ENCODE data around the gene TECTA.

The TECTA gene

GRCh38 chr11:121086866-121087265 is 14.2 kb upstream of the TECTA start:
- H3K4me1 ChIP-seq (ENCODE audit: control insufficient read depth in 5 of 5, insufficient read depth in 5 of 5, low read length in 5 of 5) = peaks cover 0 to 7% (median 3%) of the 10 kb centered on the region in 5 donors
- no peak overlapping the region for H3K4me3 ChIP-seq (ENCODE audit: low read depth in 1 of 5, low read length in 5 of 5)
- H3K36me3 ChIP-seq (ENCODE audit: control insufficient read depth in 5 of 5, insufficient read depth in 5 of 5, low read length in 5 of 5) = peaks cover 5 to 24% (median 23%) of the 10 kb centered on the region in 5 donors
- no peak overlapping the region for H3K27ac ChIP-seq (ENCODE audit: low read depth, low read length)
- no peaks in the 10 kb centered on the region for H3K9me3 ChIP-seq (ENCODE audit: control insufficient read depth in 5 of 5, low read length in 5 of 5)
- no peaks in the 10 kb centered on the region for H3K27me3 ChIP-seq (ENCODE audit: control insufficient read depth in 5 of 5, insufficient read depth in 4 of 5, low read length in 5 of 5)
- no peak overlapping the region for H3K9ac ChIP-seq (ENCODE audit: low read length in 5 of 5)

GRCh38 chr11:121089566-121089965 is 11.5 kb upstream of the TECTA start:
- no peaks in the 10 kb centered on the region for H3K9me3 ChIP-seq (ENCODE audit: control insufficient read depth in 5 of 5, low read length in 5 of 5)
- H3K9ac ChIP-seq (ENCODE audit: low read length in 5 of 5) = no peak overlapping the region
- no peak overlapping the region for H3K27ac ChIP-seq (ENCODE audit: low read depth, low read length)
- H3K36me3 ChIP-seq (ENCODE audit: control insufficient read depth in 5 of 5, insufficient read depth in 5 of 5, low read length in 5 of 5) = peaks cover 5 to 23% (median 19%) of the 10 kb centered on the region in 5 donors
- H3K4me3 ChIP-seq (ENCODE audit: low read depth in 1 of 5, low read length in 5 of 5) = no peak overlapping the region
- no peaks in the 10 kb centered on the region for H3K27me3 ChIP-seq (ENCODE audit: control insufficient read depth in 5 of 5, insufficient read depth in 4 of 5, low read length in 5 of 5)
- peaks cover 0 to 7% (median 3%) of the 10 kb centered on the region in 5 donors for H3K4me1 ChIP-seq (ENCODE audit: control insufficient read depth in 5 of 5, insufficient read depth in 5 of 5, low read length in 5 of 5)

- Histone ChIP-seq H3K4me1 (ENCODE audit: control insufficient read depth in 5 of 5, insufficient read depth in 5 of 5, low read length in 5 of 5) (peaks cover 0 to 7% (median 3%) of the 10 kb centered on the region in 5 donors), H3K27me3 (ENCODE audit: control insufficient read depth in 5 of 5, insufficient read depth in 4 of 5, low read length in 5 of 5) (no peaks in the 10 kb centered on the region), H3K9ac (ENCODE audit: low read length in 5 of 5) (no peak overlapping the region), H3K36me3 (ENCODE audit: control insufficient read depth in 5 of 5, insufficient read depth in 5 of 5, low read length in 5 of 5) (peaks cover 5 to 23% (median 18%) of the 10 kb centered on the region in 5 donors), H3K9me3 (ENCODE audit: control insufficient read depth in 5 of 5, low read length in 5 of 5) (no peaks in the 10 kb centered on the region), H3K4me3 (ENCODE audit: low read depth in 1 of 5, low read length in 5 of 5) (no peak overlapping the region), H3K27ac (ENCODE audit: low read depth, low read length) (no peak overlapping the region)
These were observed 10.8 kb upstream of the TECTA start for GRCh38 chr11:121090145-121090721.

- Histone ChIP-seq H3K27ac (ENCODE audit: low read depth, low read length) (no peak overlapping the region), H3K4me1 (ENCODE audit: control insufficient read depth in 5 of 5, insufficient read depth in 5 of 5, low read length in 5 of 5) (peaks cover 0 to 6% (median 3%) of the 10 kb centered on the region in 5 donors), H3K9me3 (ENCODE audit: control insufficient read depth in 5 of 5, low read length in 5 of 5) (no peaks in the 10 kb centered on the region), H3K36me3 (ENCODE audit: control insufficient read depth in 5 of 5, insufficient read depth in 5 of 5, low read length in 5 of 5) (peaks cover 5 to 13% (median 12%) of the 10 kb centered on the region in 5 donors), H3K9ac (ENCODE audit: low read length in 5 of 5) (no peak overlapping the region), H3K27me3 (ENCODE audit: control insufficient read depth in 5 of 5, insufficient read depth in 4 of 5, low read length in 5 of 5) (no peaks in the 10 kb centered on the region), H3K4me3 (ENCODE audit: low read depth in 1 of 5, low read length in 5 of 5) (no peak overlapping the region)
These were observed 9.4 kb upstream of the TECTA start for GRCh38 chr11:121091492-121092152.

- Histone ChIP-seq H3K9ac (ENCODE audit: low read length in 5 of 5) (no peak overlapping the region), H3K27ac (ENCODE audit: low read depth, low read length) (no peak overlapping the region), H3K36me3 (ENCODE audit: control insufficient read depth in 5 of 5, insufficient read depth in 5 of 5, low read length in 5 of 5) (no peaks in the 10 kb centered on the region), H3K27me3 (ENCODE audit: control insufficient read depth in 5 of 5, insufficient read depth in 4 of 5, low read length in 5 of 5) (no peaks in the 10 kb centered on the region), H3K9me3 (ENCODE audit: control insufficient read depth in 5 of 5, low read length in 5 of 5) (no peaks in the 10 kb centered on the region), H3K4me1 (ENCODE audit: control insufficient read depth in 5 of 5, insufficient read depth in 5 of 5, low read length in 5 of 5) (no peaks in the 10 kb centered on the region), H3K4me3 (ENCODE audit: low read depth in 1 of 5, low read length in 5 of 5) (no peak overlapping the region)
These were observed 5.5 kb upstream of the TECTA start for GRCh38 chr11:121095561-121095960.

GRCh38 chr11:121099364-121099763 is 1.7 kb upstream of the TECTA start:
- H3K4me3 ChIP-seq (ENCODE audit: low read depth in 1 of 5, low read length in 5 of 5) = no peak overlapping the region
- H3K27ac ChIP-seq (ENCODE audit: low read depth, low read length) = no peak overlapping the region
- H3K36me3 ChIP-seq (ENCODE audit: control insufficient read depth in 5 of 5, insufficient read depth in 5 of 5, low read length in 5 of 5) = no peaks in the 10 kb centered on the region

GRCh38 chr11:121099885-121100284 is 1.2 kb upstream of the TECTA start:
- Histone ChIP-seq H3K4me1 (ENCODE audit: control insufficient read depth in 5 of 5, insufficient read depth in 5 of 5, low read length in 5 of 5) (peaks cover 4 to 7% (median 6%) of the 10 kb centered on the region in 5 donors), H3K9ac (ENCODE audit: low read length in 5 of 5) (no peak overlapping the region), H3K9me3 (ENCODE audit: control insufficient read depth in 5 of 5, low read length in 5 of 5) (no peaks in the 10 kb centered on the region), H3K36me3 (ENCODE audit: control insufficient read depth in 5 of 5, insufficient read depth in 5 of 5, low read length in 5 of 5) (no peaks in the 10 kb centered on the region), H3K27me3 (ENCODE audit: control insufficient read depth in 5 of 5, insufficient read depth in 4 of 5, low read length in 5 of 5) (no peaks in the 10 kb centered on the region), H3K4me3 (ENCODE audit: low read depth in 1 of 5, low read length in 5 of 5) (no peak overlapping the region), H3K27ac (ENCODE audit: low read depth, low read length) (no peak overlapping the region)

More at GRCh38 chr11:121099364-121099763, 1.7 kb upstream of the TECTA start:
- H3K27me3 ChIP-seq (ENCODE audit: control insufficient read depth in 5 of 5, insufficient read depth in 4 of 5, low read length in 5 of 5) = no peaks in the 10 kb centered on the region
- peaks cover 0 to 3% (median 1%) of the 10 kb centered on the region in 5 donors for H3K4me1 ChIP-seq (ENCODE audit: control insufficient read depth in 5 of 5, insufficient read depth in 5 of 5, low read length in 5 of 5)
- no peak overlapping the region for H3K9ac ChIP-seq (ENCODE audit: low read length in 5 of 5)
- no peaks in the 10 kb centered on the region for H3K9me3 ChIP-seq (ENCODE audit: control insufficient read depth in 5 of 5, low read length in 5 of 5)

- Histone ChIP-seq H3K9me3 (ENCODE audit: control insufficient read depth in 5 of 5, low read length in 5 of 5) (no peaks in the 10 kb centered on the region), H3K27ac (ENCODE audit: low read depth, low read length) (peak overlapping the region; percentile 40), H3K27me3 (ENCODE audit: control insufficient read depth in 5 of 5, insufficient read depth in 4 of 5, low read length in 5 of 5) (no peaks in the 10 kb centered on the region), H3K36me3 (ENCODE audit: control insufficient read depth in 5 of 5, insufficient read depth in 5 of 5, low read length in 5 of 5) (no peaks in the 10 kb centered on the region), H3K4me3 (ENCODE audit: low read depth in 1 of 5, low read length in 5 of 5) (no peak overlapping the region), H3K4me1 (ENCODE audit: control insufficient read depth in 5 of 5, insufficient read depth in 5 of 5, low read length in 5 of 5) (peaks cover 5 to 16% (median 14%) of the 10 kb centered on the region in 5 donors), H3K9ac (ENCODE audit: low read length in 5 of 5) (no peak overlapping the region)
These were observed 3.3 kb downstream of the TECTA start for GRCh38 chr11:121104312-121104762.

GRCh38 chr11:121105063-121105480 is 4.0 kb downstream of the TECTA start:
- no peaks in the 10 kb centered on the region for H3K27me3 ChIP-seq (ENCODE audit: control insufficient read depth in 5 of 5, insufficient read depth in 4 of 5, low read length in 5 of 5)
- no peak overlapping the region for H3K9ac ChIP-seq (ENCODE audit: low read length in 5 of 5)
- H3K9me3 ChIP-seq (ENCODE audit: control insufficient read depth in 5 of 5, low read length in 5 of 5) = no peaks in the 10 kb centered on the region
- peaks cover 5 to 16% (median 14%) of the 10 kb centered on the region in 5 donors for H3K4me1 ChIP-seq (ENCODE audit: control insufficient read depth in 5 of 5, insufficient read depth in 5 of 5, low read length in 5 of 5)
- H3K36me3 ChIP-seq (ENCODE audit: control insufficient read depth in 5 of 5, insufficient read depth in 5 of 5, low read length in 5 of 5) = no peaks in the 10 kb centered on the region
- H3K27ac ChIP-seq (ENCODE audit: low read depth, low read length) = peak overlapping the region; percentile 40
- H3K4me3 ChIP-seq (ENCODE audit: low read depth in 1 of 5, low read length in 5 of 5) = no peak overlapping the region

- no peaks in the 10 kb centered on the region for H3K27me3 ChIP-seq (ENCODE audit: control insufficient read depth in 5 of 5, insufficient read depth in 4 of 5, low read length in 5 of 5)
- H3K9me3 ChIP-seq (ENCODE audit: control insufficient read depth in 5 of 5, low read length in 5 of 5) = no peaks in the 10 kb centered on the region
- H3K4me3 ChIP-seq (ENCODE audit: low read depth in 1 of 5, low read length in 5 of 5) = no peak overlapping the region
- H3K36me3 ChIP-seq (ENCODE audit: control insufficient read depth in 5 of 5, insufficient read depth in 5 of 5, low read length in 5 of 5) = no peaks in the 10 kb centered on the region
- no peak overlapping the region for H3K27ac ChIP-seq (ENCODE audit: low read depth, low read length)
- H3K9ac ChIP-seq (ENCODE audit: low read length in 5 of 5) = no peak overlapping the region
- peaks cover 5 to 17% (median 16%) of the 10 kb centered on the region in 5 donors for H3K4me1 ChIP-seq (ENCODE audit: control insufficient read depth in 5 of 5, insufficient read depth in 5 of 5, low read length in 5 of 5)
These were observed 4.6 kb downstream of the TECTA start for GRCh38 chr11:121105481-121106195.

All from subcutaneous abdominal adipose tissue (tissue), 5 donors.